ENCODE data around the gene MEI4.
"Not testable (repeated sequence)": the region's sequence is repeated elsewhere in the genome, so short reads cannot be mapped to it uniquely, and the experiment has no call there.

MEI4 gene

GRCh38 chr6:77740380-77740779 lies 87.5 kb downstream of the MEI4 start:
- Histone ChIP-seq H3K27me3 (no peaks in the 10 kb centered on the region), H3K27ac (no peak overlapping the region), H3K36me3 (no peaks in the 10 kb centered on the region), H3K9ac (no peak overlapping the region), H4K20me1 (no peaks in the 10 kb centered on the region), H3K4me1 (peaks cover 0 to 8% (median 0%) of the 10 kb centered on the region in 10 experiments; a peak in 2 of 20 replicates), H3K4me3 (no peak overlapping the region), H3K9me3 (replicated peaks in 1 of 11) (peaks cover 0 to 6% (median 0%) of the 10 kb centered on the region in 11 experiments; a peak in 5 of 22 replicates), H3K4me2 (no peak overlapping the region)
- TF ChIP-seq Cebpa-rat (IDR thresholded peaks at IDR 0.05), result no peak

GRCh38 chr6:77752156-77752555 lies 99.3 kb downstream of the MEI4 start:
- H3K9me3 ChIP-seq (replicated peaks in 1 of 11), result peaks cover 15 to 26% (median 19%) of the 10 kb centered on the region in 11 experiments
- not testable (repeated sequence) for H3K4me1 ChIP-seq, H3K36me3 ChIP-seq, H3K9ac ChIP-seq, H3K4me3 ChIP-seq, H3K27ac ChIP-seq, H4K20me1 ChIP-seq, H3K27me3 ChIP-seq
- peak overlapping the region in 2 of 11 experiments; percentile 21 to 35; a peak in 1 of 22 replicates for H3K4me2 ChIP-seq

- H3K9me3 ChIP-seq (replicated peaks in 1 of 11), result peaks cover 0 to 4% (median 0%) of the 10 kb centered on the region in 11 experiments; a peak in 1 of 22 replicates
- H3K27ac ChIP-seq, result no peak overlapping the region
- no peaks in the 10 kb centered on the region for H3K36me3 ChIP-seq
- no peak overlapping the region for H3K9ac ChIP-seq
- no peaks in the 10 kb centered on the region for H3K27me3 ChIP-seq
- H4K20me1 ChIP-seq, result no peaks in the 10 kb centered on the region
- no peak overlapping the region for H3K4me2 ChIP-seq
- no peak for TF ChIP-seq Cebpa-rat (IDR thresholded peaks at IDR 0.05)
- H3K4me3 ChIP-seq, result no peak overlapping the region
- no peaks in the 10 kb centered on the region for H3K4me1 ChIP-seq
These were observed 109.5 kb downstream of the MEI4 start for GRCh38 chr6:77762386-77762785.

GRCh38 chr6:77763124-77763523 lies 110.3 kb downstream of the MEI4 start:
- Histone ChIP-seq H3K4me1 (no peaks in the 10 kb centered on the region), H3K4me3 (no peak overlapping the region), H3K9ac (no peak overlapping the region), H3K4me2 (no peak overlapping the region), H3K9me3 (replicated peaks in 1 of 11) (peaks cover 0 to 4% (median 0%) of the 10 kb centered on the region in 11 experiments; a peak in 1 of 22 replicates), H3K27ac (no peak overlapping the region), H3K27me3 (no peaks in the 10 kb centered on the region), H3K36me3 (no peaks in the 10 kb centered on the region), H4K20me1 (no peaks in the 10 kb centered on the region)
- no peak for TF ChIP-seq Cebpa-rat (IDR thresholded peaks at IDR 0.05)

GRCh38 chr6:77764364-77764763 lies 111.5 kb downstream of the MEI4 start:
- no peak for TF ChIP-seq Cebpa-rat (IDR thresholded peaks at IDR 0.05)
- Histone ChIP-seq H3K27me3 (no peaks in the 10 kb centered on the region), H3K27ac (no peak overlapping the region), H3K9ac (no peak overlapping the region), H4K20me1 (no peaks in the 10 kb centered on the region), H3K4me3 (no peak overlapping the region), H3K4me2 (no peak overlapping the region), H3K4me1 (no peaks in the 10 kb centered on the region), H3K36me3 (no peaks in the 10 kb centered on the region), H3K9me3 (replicated peaks in 1 of 11) (peaks cover 0 to 4% (median 0%) of the 10 kb centered on the region in 11 experiments; a peak in 1 of 22 replicates)

GRCh38 chr6:77773157-77773822 lies 120.5 kb downstream of the MEI4 start:
- peaks cover 0 to 6% (median 0%) of the 10 kb centered on the region in 10 experiments; a peak in 1 of 20 replicates for H3K4me1 ChIP-seq
- no peaks in the 10 kb centered on the region for H3K27me3 ChIP-seq
- no peak for TF ChIP-seq Cebpa-rat (IDR thresholded peaks at IDR 0.05)
- H3K9ac ChIP-seq, result no peak overlapping the region
- no peaks in the 10 kb centered on the region for H4K20me1 ChIP-seq
- no peak overlapping the region for H3K4me3 ChIP-seq
- no peak overlapping the region for H3K27ac ChIP-seq
- H3K36me3 ChIP-seq, result no peaks in the 10 kb centered on the region
- H3K4me2 ChIP-seq, result no peak overlapping the region
- H3K9me3 ChIP-seq (replicated peaks in 1 of 11), result peaks cover 0 to 5% (median 0%) of the 10 kb centered on the region in 11 experiments; a peak in 1 of 22 replicates

GRCh38 chr6:77774457-77774856 lies 121.6 kb downstream of the MEI4 start:
- no peaks in the 10 kb centered on the region for H3K27me3 ChIP-seq

GRCh38 chr6:77776441-77776840 lies 123.6 kb downstream of the MEI4 start:
- Histone ChIP-seq H3K4me1 (peaks cover 0 to 6% (median 0%) of the 10 kb centered on the region in 10 experiments; a peak in 2 of 20 replicates), H3K36me3 (no peaks in the 10 kb centered on the region), H3K9me3 (replicated peaks in 1 of 11) (peaks cover 8 to 24% (median 16%) of the 10 kb centered on the region in 11 experiments), H3K4me3 (no peak overlapping the region), H3K4me2 (no peak overlapping the region), H4K20me1 (no peaks in the 10 kb centered on the region), H3K27me3 (no peaks in the 10 kb centered on the region), H3K27ac (no peak overlapping the region), H3K9ac (no peak overlapping the region)
- TF ChIP-seq Cebpa-rat (IDR thresholded peaks at IDR 0.05), result no peak

More at GRCh38 chr6:77774457-77774856, 121.6 kb downstream of the MEI4 start:
- Histone ChIP-seq H3K4me3 (no peak overlapping the region), H4K20me1 (no peaks in the 10 kb centered on the region), H3K4me2 (peak overlapping the region in 2 of 11 experiments; percentile 11 to 27; a peak in 2 of 22 replicates), H3K36me3 (no peaks in the 10 kb centered on the region), H3K4me1 (peaks cover 0 to 6% (median 0%) of the 10 kb centered on the region in 10 experiments; a peak in 1 of 20 replicates), H3K9me3 (replicated peaks in 1 of 11) (peaks cover 0 to 8% (median 0%) of the 10 kb centered on the region in 11 experiments; a peak in 4 of 22 replicates), H3K27ac (no peak overlapping the region), H3K9ac (no peak overlapping the region)
- TF ChIP-seq Cebpa-rat (IDR thresholded peaks at IDR 0.05), result no peak

GRCh38 chr6:77778527-77778926 lies 125.7 kb downstream of the MEI4 start:
- no peak overlapping the region for H3K4me2 ChIP-seq
- peaks cover 3 to 23% (median 16%) of the 10 kb centered on the region in 10 experiments; a peak in 17 of 20 replicates for H3K4me1 ChIP-seq
- no peaks in the 10 kb centered on the region for H3K36me3 ChIP-seq
- H3K9ac ChIP-seq, result no peak overlapping the region
- H3K9me3 ChIP-seq (replicated peaks in 1 of 11), result peaks cover 8 to 29% (median 16%) of the 10 kb centered on the region in 11 experiments
- no peaks in the 10 kb centered on the region for H3K27me3 ChIP-seq
- H4K20me1 ChIP-seq, result no peaks in the 10 kb centered on the region
- TF ChIP-seq Cebpa-rat (IDR thresholded peaks at IDR 0.05), result no peak
- H3K4me3 ChIP-seq, result no peak overlapping the region
- no peak overlapping the region for H3K27ac ChIP-seq

Measured in BLaER1 treated with 17β-estradiol and CSF1 and Interleukin-3, amounts not matched to agents 10 nM and 100 nM (cell line).